Left ventricle myocardium inferior (tissue), 1 donor: ENCODE measurements around the gene LINC00237. TPM values are rescaled to one million over a fixed set of nuclear protein-coding genes. Genes with fewer than 3 reads are reported as not detected.

Source experiments
- DNase-seq: peaks from one replicate; pipeline ENCODE4 v3.0.0-alpha.2; 2020
- H3K27ac ChIP-seq: fragments of 200-600 bp; replicated peaks from 2 replicates; pipeline ENCODE4 v1.8.0; 2021
- H3K27me3 ChIP-seq: fragments of 200-600 bp; 2 replicates; pipeline ENCODE4 v1.8.0; 2021; ENCODE audit warnings: low read depth
- H3K36me3 ChIP-seq: fragments of 200-600 bp; 2 replicates; pipeline ENCODE4 v1.8.0; 2021
- H3K4me1 ChIP-seq: fragments of 200-600 bp; 2 replicates; pipeline ENCODE4 v1.8.0; 2021
- H3K4me3 ChIP-seq: fragments of 200-600 bp; 2 replicates; pipeline ENCODE4 v1.8.0; 2021; ENCODE audit warnings: mild to moderate bottlenecking, moderate library complexity
- H3K9me3 ChIP-seq: fragments of 200-600 bp; replicated peaks from 2 replicates; pipeline ENCODE4 v1.8.0; 2021
- CTCF ChIP-seq: fragments of 200-600 bp; IDR thresholded peaks from 2 replicates; pipeline ENCODE4 v1.8.0; 2021; ENCODE audit warnings: antibody characterized with exemption, mild to moderate bottlenecking, borderline replicate concordance
- intact Hi-C: fragments of 100-400 bp; cut with micrococcal nuclease; formaldehyde crosslinking; loops from one replicate; pipeline ENCODE4 v1.11.0; 2022
- total RNA-seq: library from RNA; stranded (reverse); fragmentation: NEBNext Ultra II Directional; extraction: Animal tissue kit (Norgen Biotek cat#: 25700); gene quantifications from one replicate; pipeline ENCODE4 v1.2.1, GENCODE V29; 2021
- donor health status: DM: no; HTN: yes; CAD: no; lungs with severe emphysema.

Gene LINC00237
- total RNA-seq, 1 donor from 2014 or later = not detected

DNA sequence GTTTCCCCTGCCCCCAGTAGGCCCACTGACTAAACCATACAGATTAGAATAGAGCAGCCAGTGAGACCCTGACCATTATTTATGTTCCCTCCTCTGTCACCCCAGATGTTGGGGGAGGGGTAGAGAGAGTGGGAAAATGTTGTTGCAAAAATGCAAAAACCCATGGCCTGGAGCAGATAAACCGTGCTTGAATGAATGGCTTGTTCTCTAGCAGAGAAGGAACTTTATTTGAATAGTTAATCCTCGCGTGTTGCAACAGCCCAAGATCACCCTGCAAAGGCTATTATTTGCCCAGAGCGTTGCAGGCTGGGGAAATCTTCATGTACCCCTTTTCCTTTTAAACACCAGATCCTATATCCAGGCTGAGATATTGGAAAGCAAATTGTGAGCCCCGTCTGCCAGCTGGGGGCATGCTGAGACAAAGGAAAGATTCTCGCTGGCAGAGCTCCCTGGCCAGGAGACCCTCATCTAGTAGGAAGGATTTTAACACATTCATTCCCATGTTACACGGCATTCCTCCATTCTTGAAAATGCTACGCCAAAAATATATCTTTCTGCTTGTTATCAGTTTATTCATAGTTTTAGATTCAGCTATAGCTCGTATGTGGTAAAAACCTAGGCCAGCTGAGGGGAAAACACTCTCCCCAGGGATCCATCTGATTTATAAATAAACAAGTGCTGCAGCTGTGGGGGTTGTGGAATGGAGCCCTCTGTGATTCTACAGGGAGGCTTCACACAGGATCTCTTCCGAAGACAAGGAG is 53.0 kb downstream of the LINC00237 start:
- Histone ChIP-seq H3K4me1 (no peaks in the 10 kb centered on the region), H3K27ac (no peak overlapping the region), H3K27me3 (peaks cover 77% of the 10 kb centered on the region), H3K9me3 (peaks cover under 1% of the 10 kb centered on the region), H3K4me3 (no peak overlapping the region), H3K36me3 (no peaks in the 10 kb centered on the region)
- intact Hi-C loops = loop anchor here (10.0 kb wide), 1 partner anchor 148 kb away; no protein-coding TSS in a partner anchor
- no peak for DNase-seq
- TF ChIP-seq CTCF = no peak

GRCh38 chr20:21052686-21053001 is 53.5 kb downstream of the LINC00237 start:
- H3K27ac ChIP-seq = no peak overlapping the region
- no peaks in the 10 kb centered on the region for H3K4me1 ChIP-seq
- no peak for TF ChIP-seq CTCF
- intact Hi-C loops = loop anchor here (10.0 kb wide), 1 partner anchor 148 kb away; no protein-coding TSS in a partner anchor
- H3K36me3 ChIP-seq = no peaks in the 10 kb centered on the region
- no peak for DNase-seq
- no peaks in the 10 kb centered on the region for H3K9me3 ChIP-seq
- H3K27me3 ChIP-seq = peaks cover 82% of the 10 kb centered on the region
- H3K4me3 ChIP-seq = no peak overlapping the region

GRCh38 chr20:21052241-21052640 is 53.9 kb downstream of the LINC00237 start:
- Histone ChIP-seq H3K27ac (no peak overlapping the region), H3K4me3 (no peak overlapping the region), H3K36me3 (no peaks in the 10 kb centered on the region), H3K27me3 (peaks cover 86% of the 10 kb centered on the region), H3K9me3 (no peaks in the 10 kb centered on the region), H3K4me1 (no peaks in the 10 kb centered on the region)
- DNase-seq = no peak
- intact Hi-C loops = loop anchor here (10.0 kb wide), 1 partner anchor 147 kb away; no protein-coding TSS in a partner anchor
- no peak for TF ChIP-seq CTCF

DNA sequence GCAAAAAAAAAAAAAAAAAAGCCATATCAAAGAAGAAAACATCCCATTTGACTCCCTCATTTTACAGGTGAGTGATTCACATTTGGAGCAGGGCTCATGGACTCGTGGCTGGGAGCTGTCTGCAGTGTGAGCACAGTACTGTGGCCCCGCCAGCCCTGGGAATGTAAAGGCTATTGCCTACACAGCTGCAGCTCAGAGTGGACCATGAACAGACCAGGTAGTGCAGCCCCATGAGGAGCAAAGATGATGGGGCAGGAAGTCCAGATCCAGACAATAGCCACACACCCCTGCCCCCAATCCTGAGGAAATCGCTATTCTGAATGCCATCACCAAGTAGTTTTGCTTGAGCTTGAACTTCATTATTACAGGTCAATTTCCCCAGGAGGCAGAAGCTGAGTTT is 55.4 kb downstream of the LINC00237 start:
- Histone ChIP-seq H3K27ac (no peak overlapping the region), H3K9me3 (no peaks in the 10 kb centered on the region), H3K36me3 (no peaks in the 10 kb centered on the region), H3K4me3 (no peak overlapping the region), H3K4me1 (no peaks in the 10 kb centered on the region), H3K27me3 (peaks cover 98% of the 10 kb centered on the region)
- TF ChIP-seq CTCF = no peak
- no peak for DNase-seq
- intact Hi-C loops = loop anchor here (10.0 kb wide), 1 partner anchor 146 kb away; no protein-coding TSS in a partner anchor

GRCh38 chr20:21049305-21049828 is 56.8 kb downstream of the LINC00237 start:
- intact Hi-C loops = no loop called here
- Histone ChIP-seq H3K4me1 (no peaks in the 10 kb centered on the region), H3K9me3 (no peaks in the 10 kb centered on the region), H3K36me3 (no peaks in the 10 kb centered on the region), H3K27me3 (peaks cover 90% of the 10 kb centered on the region), H3K4me3 (no peak overlapping the region), H3K27ac (no peak overlapping the region)
- no peak for TF ChIP-seq CTCF
- no peak for DNase-seq
